LNCAP (cell line): ENCODE results near the gene ASCC1.

Experiments
- CTCF ChIP-seq: fragments of 450-650 bp; IDR thresholded peaks from 2 replicates; pipeline ENCODE4 v1.5.1; 2017; ENCODE audit warnings: mild to moderate bottlenecking

ASCC1 gene

GRCh38 chr10:72097448-72098300 lies 118.4 kb downstream of the ASCC1 start:
- TF ChIP-seq CTCF: no peak

GRCh38 chr10:72096115-72097000 lies 119.7 kb downstream of the ASCC1 start:
- TF ChIP-seq CTCF: no peak

- no peak for TF ChIP-seq CTCF
These were observed 120.9 kb downstream of the ASCC1 start for GRCh38 chr10:72095195-72095594.

GRCh38 chr10:72094574-72094973 lies 121.5 kb downstream of the ASCC1 start:
- TF ChIP-seq CTCF: no peak

GRCh38 chr10:72093450-72093849 lies 122.6 kb downstream of the ASCC1 start:
- no peak for TF ChIP-seq CTCF

- no peak for TF ChIP-seq CTCF
These were observed 123.1 kb downstream of the ASCC1 start for GRCh38 chr10:72092987-72093386.

GRCh38 chr10:72092171-72092924 lies 123.7 kb downstream of the ASCC1 start:
- TF ChIP-seq CTCF: no peak
